B cell (primary cell): Measurements from ENCODE around the gene SLC37A1. TPM values are rescaled to one million over a fixed set of nuclear protein-coding genes. Genes with fewer than 3 reads are reported as not detected.

ENCODE experiments used
- ATAC-seq: fragments of 200-7000 bp; cut with Tn5 transposase; one replicate; pipeline ENCODE4 v1.10.0; 2021; ENCODE audit warnings: low read depth, mild to moderate bottlenecking, moderate number of reproducible peaks, moderate library complexity
- CTCF ChIA-PET: fragments of 350-600 bp; sonication (Branson Sonifier 250); formaldehyde crosslinking; loops from one replicate; lab custom pipeline; 2021; ENCODE audit warnings: antibody characterized with exemption, inconsistent platforms; lab: Charles Lee
- POLR2A ChIA-PET: fragments of 350-600 bp; sonication (Branson Sonifier 250); formaldehyde crosslinking; loops from one replicate; lab custom pipeline; 2021; ENCODE audit warnings: antibody characterized with exemption; lab: Charles Lee
- DNase-seq: peaks from one replicate; pipeline ENCODE4 v3.0.0; 2013
- H2AFZ ChIP-seq: 2 replicates; pipeline ENCODE4 v1.6.1; 2012; ENCODE audit warnings: mild to moderate bottlenecking, low read depth, low read length; ENCODE audit not compliant: insufficient read depth, poor library complexity, severe bottlenecking
- H3K27ac ChIP-seq, 2 donors: 1 replicate in 1 of 2; 2 replicates in 1 of 2; pipeline ENCODE4 v1.5.1; 2012 to 2013; ENCODE audit warnings: low read length in 2 of 2, mild to moderate bottlenecking in 2 of 2, moderate library complexity in 1 of 2
- H3K27me3 ChIP-seq, 4 experiments: fragments of 200-600 bp in 1 of 4; sonication (generic) in 1 of 4; replicated peaks in 1 of 4; 1 replicate in 2 of 4; 2 replicates in 2 of 4; pipeline versions ENCODE4 v1.6.1 to v1.7.0; 2013 to 2016; ENCODE audit warnings: low read length in 3 of 4, mild to moderate bottlenecking in 2 of 4, mixed read lengths in 1 of 4, moderate library complexity in 1 of 4; ENCODE audit not compliant: insufficient read depth in 4 of 4, control insufficient read depth in 3 of 4; ENCODE audit errors: control extremely low read depth in 1 of 4
- H3K36me3 ChIP-seq, 2 experiments: replicated peaks in 1 of 2; 1 replicate in 1 of 2; 2 replicates in 1 of 2; pipeline versions ENCODE4 v1.6.1 to v1.7.1; 2013; ENCODE audit warnings: low read length in 1 of 2; ENCODE audit not compliant: insufficient read depth in 2 of 2, control insufficient read depth in 1 of 2; ENCODE audit errors: control extremely low read depth in 1 of 2, extremely low read depth in 1 of 2
- H3K4me1 ChIP-seq, 2 donors: fragments of 200-600 bp in 1 of 2; sonication (generic) in 1 of 2; 1 replicate in 1 of 2; 2 replicates in 1 of 2; pipeline versions ENCODE4 v1.5.1 to v1.6.1; 2013 to 2017; ENCODE audit warnings: low read length in 2 of 2; ENCODE audit not compliant: control insufficient read depth in 2 of 2, insufficient read depth in 2 of 2
- H3K4me2 ChIP-seq: replicated peaks from 2 replicates; pipeline ENCODE3; 2012; ENCODE audit warnings: mild to moderate bottlenecking, low read depth, low read length; ENCODE audit not compliant: poor library complexity, severe bottlenecking
- H3K4me3 ChIP-seq, 5 experiments: fragments of 200-600 bp in 1 of 5; sonication (generic) in 1 of 5; 1 replicate in 3 of 5; 2 replicates in 2 of 5; pipeline versions ENCODE4 v1.5.1 to v1.7.0; 2011 to 2016; ENCODE audit warnings: low read length in 4 of 5, mild to moderate bottlenecking in 4 of 5, low read depth in 2 of 5, control low read depth in 1 of 5, moderate library complexity in 1 of 5; ENCODE audit not compliant: insufficient read depth in 1 of 5; ENCODE audit errors: control extremely low read depth in 1 of 5, extremely low read depth in 1 of 5
- H3K79me2 ChIP-seq: fragments of 200-600 bp; sonication (generic); one replicate; pipeline ENCODE4 v1.6.0; 2016; ENCODE audit warnings: low read length; ENCODE audit not compliant: control insufficient read depth, insufficient read depth
- H3K9ac ChIP-seq: fragments of 200-600 bp; sonication (generic); 2 replicates; pipeline ENCODE4 v1.6.1; 2017; ENCODE audit warnings: mild to moderate bottlenecking, low read length, moderate library complexity
- H3K9me3 ChIP-seq, 3 donors: one replicate each; pipeline versions ENCODE4 v1.6.1 to v1.7.1; 2013; ENCODE audit warnings: low read length in 2 of 3; ENCODE audit not compliant: control insufficient read depth in 2 of 3, insufficient read depth in 1 of 3; ENCODE audit errors: control extremely low read depth in 1 of 3
- H4K20me1 ChIP-seq: 2 replicates; pipeline ENCODE4 v1.6.0; 2012; ENCODE audit warnings: mild to moderate bottlenecking, low read length; ENCODE audit not compliant: insufficient read depth, control insufficient read depth, poor library complexity, severe bottlenecking
- H3K27ac Mint-ChIP-seq: one replicate; pipeline ENCODE4 v1.8.0; 2021; ENCODE audit warnings: mixed read lengths
- H3K27me3 Mint-ChIP-seq: one replicate; pipeline ENCODE4 v1.8.0; 2021; ENCODE audit warnings: mixed read lengths
- H3K4me1 Mint-ChIP-seq: one replicate; pipeline ENCODE4 v1.8.0; 2021; ENCODE audit warnings: mixed read lengths
- H3K4me3 Mint-ChIP-seq: one replicate; pipeline ENCODE4 v1.8.0; 2021; ENCODE audit warnings: mixed read lengths
- H3K9me3 Mint-ChIP-seq: one replicate; pipeline ENCODE4 v1.8.0; 2022; ENCODE audit warnings: mixed read lengths; ENCODE audit not compliant: insufficient read depth
- CTCF ChIP-seq: fragments of 200-600 bp; IDR thresholded peaks from one replicate; pipeline ENCODE4 v1.8.0; 2022; ENCODE audit warnings: antibody characterized with exemption, mild to moderate bottlenecking
- EZH2 ChIP-seq: IDR thresholded peaks from 2 replicates; pipeline ENCODE4 v1.6.1; 2012; ENCODE audit warnings: borderline replicate concordance, low read depth, mild to moderate bottlenecking, moderate library complexity, low read length; ENCODE audit not compliant: insufficient read depth, poor library complexity, severe bottlenecking
- whole genome bisulfite sequencing: methylation state at CpG from one replicate; pipeline ENCODE4 v1.1.5; 2013; ENCODE audit warnings: missing lambda C conversion rate; ENCODE audit not compliant: insufficient coverage; 5-methylcytosine and 5-hydroxymethylcytosine counted together
- intact Hi-C: fragments of 100-400 bp; cut with micrococcal nuclease; formaldehyde crosslinking; loops from one replicate; pipeline ENCODE4 v1.10.0; 2022
- polyA plus RNA-seq: library from polyadenylated mRNA; depleted of rRNA; stranded (reverse); fragments of >200 nt; gene quantifications from 2 replicates; pipeline ENCODE4 v1.2.3, GENCODE V29; 2012
- total RNA-seq, 2 donors: library from RNA; stranded (reverse); fragments of 120-200 nt in 1 of 2; gene quantifications; 1 replicate in 1 of 2; 2 replicates in 1 of 2; pipeline versions ENCODE4 v1.2.3 to v1.2.4, GENCODE V29; 2013 to 2022

SLC37A1 gene
- total and polyA plus RNA-seq, 2 donors (not counting 1 experiment from before 2014, with no cell fraction given): 38.1 to 60.2 TPM

- H3K27ac ChIP-seq: no peak overlapping the region
- no peaks in the 10 kb centered on the region for H3K79me2 ChIP-seq
- no peaks in the 10 kb centered on the region for H4K20me1 ChIP-seq
- H3K27me3 Mint-ChIP-seq: no peaks in the 10 kb centered on the region
- peaks cover 24% of the 10 kb centered on the region for H3K4me1 Mint-ChIP-seq
- no peaks in the 10 kb centered on the region for H3K9me3 ChIP-seq
- H3K4me1 ChIP-seq: peaks cover 3 to 24% of the 10 kb centered on the region in 2 donors
- no peak overlapping the region for H3K4me3 ChIP-seq
- WGBS: 65% methylated on average over 17 of the region's 23 CpGs
- DNase-seq (peak; percentile 72), ATAC-seq (peak; percentile 50)
- peaks cover 0 to 65% of the 10 kb centered on the region in 2 experiments for H3K36me3 ChIP-seq
- H3K27ac Mint-ChIP-seq: peak overlapping the region; percentile 0
- ChIA-PET CTCF (no interaction called here), POLR2A (no interaction called here)
- H3K4me2 ChIP-seq: peak overlapping the region; percentile 8
- no peak overlapping the region for H2AFZ ChIP-seq
- H3K9ac ChIP-seq: no peak overlapping the region
- H3K4me3 Mint-ChIP-seq: no peak overlapping the region
- intact Hi-C loops: no loop called here
- H3K27me3 ChIP-seq: no peaks in the 10 kb centered on the region
- no peaks in the 10 kb centered on the region for H3K9me3 Mint-ChIP-seq
- no peak for TF ChIP-seq EZH2
- TF ChIP-seq CTCF: no peak
Measured at GRCh38 chr21:42561762-42562650, 48.4 kb downstream of the SLC37A1 start.

DNA sequence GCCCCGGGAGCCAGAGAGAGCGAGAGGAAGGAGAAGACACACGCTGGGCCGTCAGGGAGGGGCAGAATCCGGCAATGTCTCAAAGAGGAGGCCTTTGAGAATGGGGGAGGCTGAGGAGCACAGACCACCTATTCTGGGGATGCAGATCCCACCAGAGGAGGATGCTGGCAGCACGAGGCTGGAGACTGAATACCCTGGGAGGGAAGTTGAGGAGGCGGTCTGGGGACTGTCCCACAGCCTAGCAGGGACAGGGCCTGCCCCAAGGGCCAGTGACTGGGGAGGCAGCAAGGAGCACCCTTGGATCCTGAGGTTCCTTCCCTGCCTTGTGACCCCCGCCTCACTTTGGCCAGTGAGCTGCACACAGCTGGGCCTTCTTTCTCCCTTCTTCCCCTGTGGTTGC is 49.2 kb downstream of the SLC37A1 start:
- no peak overlapping the region for H3K27ac Mint-ChIP-seq
- no peak overlapping the region for H2AFZ ChIP-seq

More for the DNA sequence above, 49.2 kb downstream of the SLC37A1 start:
- Mint-ChIP-seq H3K4me3 (no peak overlapping the region), H3K4me1 (peaks cover 18% of the 10 kb centered on the region), H3K9me3 (no peaks in the 10 kb centered on the region), H3K27me3 (no peaks in the 10 kb centered on the region)
- WGBS: 96% methylated on average over 8 of the region's 8 CpGs
- Histone ChIP-seq H3K4me1 (peaks cover 3 to 18% of the 10 kb centered on the region in 2 donors), H3K4me3 (no peak overlapping the region), H3K9me3 (no peaks in the 10 kb centered on the region), H3K4me2 (no peak overlapping the region), H4K20me1 (no peaks in the 10 kb centered on the region), H3K27me3 (no peaks in the 10 kb centered on the region), H3K36me3 (peaks cover 0 to 65% of the 10 kb centered on the region in 2 experiments), H3K27ac (no peak overlapping the region), H3K9ac (no peak overlapping the region), H3K79me2 (no peaks in the 10 kb centered on the region)
- intact Hi-C loops: no loop called here
- ATAC-seq (no peak), DNase-seq (no peak)
- CTCF ChIA-PET: no interaction called here
- no peak for TF ChIP-seq CTCF
- no peak for TF ChIP-seq EZH2
- POLR2A ChIA-PET: no interaction called here
